Loucy (cell line): ENCODE measurements around the gene AAGAB.

Experiments used
- CTCF ChIP-seq: fragments of 200-600 bp; sonication (generic); conservative IDR thresholded peaks from 2 replicates; pipeline ENCODE4 v1.5.1; 2014; ENCODE audit warnings: mild to moderate bottlenecking, antibody characterized with exemption, low read length
- EZH2phosphoT487 ChIP-seq: fragments of 200-600 bp; IDR thresholded peaks from 2 replicates; pipeline ENCODE4 v1.6.1; 2018; ENCODE audit warnings: antibody characterized with exemption, mild to moderate bottlenecking, moderate library complexity, borderline replicate concordance

GRCh38 chr15:67300266-67301025 lies 46.0 kb upstream of the AAGAB start:
- TF ChIP-seq CTCF: no peak
- TF ChIP-seq EZH2phosphoT487: no peak
